A673 (cell line): ENCODE measurements around the gene KCP. TPM values are rescaled to one million over a fixed set of nuclear protein-coding genes. Genes with fewer than 3 reads are reported as not detected.

Source experiments
- BruUV-seq: library from RNA; stranded (reverse); fragments of 400-500 nt; replicated peaks from 2 replicates; lab custom pipeline; 2021; lab: Mats Ljungman, UMichigan
- CTCF ChIA-PET: fragments of 300-600 bp; sonication (Branson Sonifier 250); formaldehyde crosslinking; loops from one replicate; lab custom pipeline; 2022; ENCODE audit warnings: antibody characterized with exemption; lab: Charles Lee
- POLR2A ChIA-PET: fragments of 300-600 bp; sonication (Branson Sonifier 250); formaldehyde crosslinking; loops from one replicate; lab custom pipeline; 2022; ENCODE audit warnings: antibody characterized with exemption; ENCODE audit not compliant: low non-redundant PET; lab: Charles Lee
- DNase-seq: peaks from one replicate; pipeline ENCODE4 v3.0.0-alpha.2; 2015; ENCODE audit warnings: low spot score
- H3K27ac ChIP-seq: fragments of 200-600 bp; sonication (generic); 2 replicates; pipeline ENCODE4 v1.5.1; 2016; ENCODE audit warnings: mixed run types, low read depth, mild to moderate bottlenecking, mixed read lengths, antibody characterized with exemption, low read length; ENCODE audit not compliant: poor library complexity, severe bottlenecking
- H3K27me3 ChIP-seq: fragments of 200-600 bp; sonication (generic); replicated peaks from 2 replicates; pipeline ENCODE4 v1.6.1; 2017; ENCODE audit warnings: mixed run types, low read depth, mild to moderate bottlenecking, mixed read lengths, antibody characterized with exemption, low read length; ENCODE audit not compliant: insufficient read depth, poor library complexity
- H3K36me3 ChIP-seq: fragments of 200-600 bp; sonication (generic); 2 replicates; pipeline ENCODE4 v1.6.1; 2016; ENCODE audit warnings: mixed run types, mild to moderate bottlenecking, mixed read lengths, antibody characterized with exemption, low read length; ENCODE audit not compliant: insufficient read depth, poor library complexity, severe bottlenecking
- H3K4me1 ChIP-seq: fragments of 200-600 bp; sonication (generic); 2 replicates; pipeline ENCODE4 v1.6.1; 2017; ENCODE audit warnings: mixed run types, mild to moderate bottlenecking, mixed read lengths, antibody characterized with exemption, low read length; ENCODE audit not compliant: insufficient read depth, poor library complexity, severe bottlenecking
- H3K4me3 ChIP-seq: fragments of 200-600 bp; sonication (generic); 2 replicates; pipeline ENCODE4 v1.5.1; 2016; ENCODE audit warnings: low read depth, mixed run types, mild to moderate bottlenecking, mixed read lengths, low read length; ENCODE audit not compliant: poor library complexity, severe bottlenecking
- H3K9me3 ChIP-seq: fragments of 200-600 bp; sonication (generic); 2 replicates; pipeline ENCODE4 v1.6.1; 2016; ENCODE audit warnings: mixed run types, low read depth, mild to moderate bottlenecking, mixed read lengths, antibody characterized with exemption, low read length; ENCODE audit not compliant: poor library complexity, severe bottlenecking
- EZH2 ChIP-seq: fragments of 200-600 bp; sonication (generic); IDR thresholded peaks from 2 replicates; pipeline ENCODE4 v1.6.1; 2017; ENCODE audit warnings: borderline replicate concordance, low read depth, mild to moderate bottlenecking, mixed read lengths, antibody characterized with exemption, low read length; ENCODE audit not compliant: poor library complexity, severe bottlenecking
- intact Hi-C: fragments of 100-400 bp; cut with micrococcal nuclease; formaldehyde crosslinking; loops from one replicate; pipeline ENCODE4 v1.10.0; 2022; ENCODE audit not compliant: unreplicated experiment
- total RNA-seq: library from RNA; stranded (reverse); gene quantifications from 2 replicates; pipeline ENCODE4 v1.2.3, GENCODE V29; 2021
- TF ChIP-seq, protein P1 (sequence below): fragments of 300-800, 200-600 bp; sonication (generic); conservative IDR thresholded peaks from 2 replicates; pipeline ENCODE4 v1.5.1; 2017; ENCODE audit warnings: low read depth, mild to moderate bottlenecking, antibody characterized with exemption, low read length, moderate library complexity, mixed read lengths

KCP gene
- total RNA-seq, 1 experiment from 2014 or later: not detected

DNA sequence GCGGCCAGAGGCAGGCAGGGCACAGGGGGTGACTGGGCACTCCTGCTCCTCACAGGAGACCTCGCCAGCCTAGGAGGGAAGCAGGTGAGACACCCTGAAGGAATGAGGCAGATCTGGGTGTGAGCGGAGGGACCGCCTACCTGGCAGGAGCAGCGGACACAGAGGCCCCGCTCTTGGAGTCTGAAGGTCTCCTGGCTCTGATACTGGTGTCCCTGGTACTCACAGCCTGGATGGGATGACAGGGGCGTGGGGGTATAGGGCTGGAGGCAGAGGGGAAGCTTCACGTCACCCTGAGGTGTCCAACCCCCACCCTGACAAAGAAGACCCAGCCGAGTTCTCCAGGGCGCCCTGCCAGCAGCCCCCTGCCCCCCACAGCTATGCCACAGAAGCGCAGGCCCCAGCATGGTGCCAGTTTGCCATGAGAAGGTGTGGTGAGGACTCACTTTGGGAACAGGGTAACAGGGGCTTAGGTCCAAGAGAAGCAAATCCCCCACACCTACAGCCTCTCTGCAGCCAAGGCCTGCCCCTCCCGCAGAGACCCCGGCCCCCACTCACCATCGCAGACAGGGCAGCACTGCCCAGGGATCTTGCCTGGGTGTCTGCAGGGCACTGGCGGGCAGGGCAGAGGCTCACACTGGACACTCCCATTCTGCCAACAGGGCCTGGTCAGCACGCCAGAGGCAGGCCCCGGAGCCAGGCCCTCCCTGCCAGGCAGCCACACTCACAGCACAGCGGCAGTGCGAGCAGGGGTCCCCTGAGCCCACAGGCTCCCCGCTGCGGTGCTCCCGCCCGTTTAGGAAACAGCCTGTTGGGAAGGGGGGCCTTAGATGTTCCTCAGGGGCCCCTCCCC, 17.0 kb downstream of the KCP start:
- ChIA-PET CTCF (no interaction called here), POLR2A (no interaction called here)
- H3K36me3 ChIP-seq: no peaks in the 10 kb centered on the region
- H3K9me3 ChIP-seq: no peaks in the 10 kb centered on the region
- no peaks in the 10 kb centered on the region for H3K4me1 ChIP-seq
- no peak overlapping the region for H3K27ac ChIP-seq
- intact Hi-C loops: no loop called here
- peaks cover 21% of the 10 kb centered on the region for H3K27me3 ChIP-seq
- TF ChIP-seq EZH2: no peak
- TF ChIP-seq, protein P1, sequence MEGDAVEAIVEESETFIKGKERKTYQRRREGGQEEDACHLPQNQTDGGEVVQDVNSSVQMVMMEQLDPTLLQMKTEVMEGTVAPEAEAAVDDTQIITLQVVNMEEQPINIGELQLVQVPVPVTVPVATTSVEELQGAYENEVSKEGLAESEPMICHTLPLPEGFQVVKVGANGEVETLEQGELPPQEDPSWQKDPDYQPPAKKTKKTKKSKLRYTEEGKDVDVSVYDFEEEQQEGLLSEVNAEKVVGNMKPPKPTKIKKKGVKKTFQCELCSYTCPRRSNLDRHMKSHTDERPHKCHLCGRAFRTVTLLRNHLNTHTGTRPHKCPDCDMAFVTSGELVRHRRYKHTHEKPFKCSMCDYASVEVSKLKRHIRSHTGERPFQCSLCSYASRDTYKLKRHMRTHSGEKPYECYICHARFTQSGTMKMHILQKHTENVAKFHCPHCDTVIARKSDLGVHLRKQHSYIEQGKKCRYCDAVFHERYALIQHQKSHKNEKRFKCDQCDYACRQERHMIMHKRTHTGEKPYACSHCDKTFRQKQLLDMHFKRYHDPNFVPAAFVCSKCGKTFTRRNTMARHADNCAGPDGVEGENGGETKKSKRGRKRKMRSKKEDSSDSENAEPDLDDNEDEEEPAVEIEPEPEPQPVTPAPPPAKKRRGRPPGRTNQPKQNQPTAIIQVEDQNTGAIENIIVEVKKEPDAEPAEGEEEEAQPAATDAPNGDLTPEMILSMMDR: no peak
- no TSS peak for BruUV-seq
- no peak overlapping the region for H3K4me3 ChIP-seq
- DNase-seq: no peak

DNA sequence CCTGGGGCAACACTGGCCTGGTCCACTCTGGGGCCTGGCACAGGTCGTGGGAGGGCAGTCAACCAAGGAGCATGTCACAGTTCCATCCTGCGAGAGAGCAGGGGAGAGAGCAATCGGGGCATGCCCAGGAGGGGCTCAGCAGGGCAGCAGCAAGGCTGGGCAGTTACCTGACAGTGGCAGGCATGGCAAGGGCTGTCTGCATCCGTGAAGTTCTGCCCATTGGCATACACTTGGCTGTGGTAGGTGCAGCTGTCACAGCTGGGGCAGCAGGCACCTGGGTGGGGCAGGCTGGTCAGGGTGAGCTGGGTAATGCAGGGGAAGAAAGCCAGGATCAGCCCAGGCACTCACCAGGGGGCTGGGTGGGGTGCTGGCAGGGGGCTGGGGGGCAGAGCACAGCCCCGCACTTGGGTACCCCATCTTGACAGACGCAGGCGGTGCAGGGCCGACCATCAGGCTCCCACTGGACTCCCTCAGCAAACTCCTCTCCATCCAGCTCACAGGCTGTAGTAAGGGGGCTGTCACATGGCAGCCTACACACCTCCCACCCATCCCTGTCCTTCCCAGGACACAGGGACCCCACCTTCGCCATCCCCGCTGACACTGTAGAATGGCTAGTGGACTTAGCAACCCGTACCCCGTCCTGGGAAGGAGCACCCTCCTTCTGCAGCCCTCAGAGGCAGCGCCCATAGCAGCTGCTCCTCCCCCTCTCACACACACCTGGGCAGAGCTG, 17.8 kb downstream of the KCP start:
- H3K9me3 ChIP-seq: no peaks in the 10 kb centered on the region

DNA sequence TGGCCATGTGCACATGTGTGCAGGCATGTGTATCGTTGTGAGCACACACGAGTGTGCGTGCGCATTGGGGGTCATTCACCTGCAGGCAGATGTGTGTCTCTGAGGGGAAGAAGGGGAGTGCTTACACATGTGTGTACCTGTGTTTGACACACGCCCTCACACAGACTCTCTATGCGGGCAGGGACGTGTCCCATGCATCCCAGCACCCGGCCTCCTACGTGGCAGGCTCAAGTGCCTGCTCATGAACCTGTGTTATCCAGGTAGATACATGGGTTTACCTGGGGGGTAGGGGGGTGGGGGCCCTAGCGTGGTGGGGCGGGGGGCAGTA, 18.6 kb downstream of the KCP start:
- intact Hi-C loops: no loop called here
- no TSS peak for BruUV-seq
- Histone ChIP-seq H3K9me3 (no peaks in the 10 kb centered on the region), H3K4me3 (no peak overlapping the region), H3K27me3 (peaks cover 21% of the 10 kb centered on the region), H3K27ac (no peak overlapping the region), H3K4me1 (no peaks in the 10 kb centered on the region), H3K36me3 (no peaks in the 10 kb centered on the region)
- CTCF ChIA-PET: no interaction called here
- POLR2A ChIA-PET: no interaction called here
- no peak for DNase-seq
- TF ChIP-seq, protein P1: no peak

More for the DNA sequence above, 17.8 kb downstream of the KCP start:
- Histone ChIP-seq H3K4me1 (no peaks in the 10 kb centered on the region), H3K27ac (no peak overlapping the region), H3K4me3 (no peak overlapping the region), H3K27me3 (peaks cover 21% of the 10 kb centered on the region), H3K36me3 (no peaks in the 10 kb centered on the region)
- DNase-seq: no peak
- ChIA-PET POLR2A (no interaction called here), CTCF (no interaction called here)
- intact Hi-C loops: no loop called here
- BruUV-seq: no TSS peak
- TF ChIP-seq EZH2: no peak
- TF ChIP-seq, protein P1: no peak
